ENCODE measurements around the gene AQP12A.

The AQP12A gene

GRCh38 chr2:240722796-240723735 is 31.4 kb downstream of the AQP12A start:
- DNase-seq (ENCODE audit: low spot score), result no peak

DNA sequence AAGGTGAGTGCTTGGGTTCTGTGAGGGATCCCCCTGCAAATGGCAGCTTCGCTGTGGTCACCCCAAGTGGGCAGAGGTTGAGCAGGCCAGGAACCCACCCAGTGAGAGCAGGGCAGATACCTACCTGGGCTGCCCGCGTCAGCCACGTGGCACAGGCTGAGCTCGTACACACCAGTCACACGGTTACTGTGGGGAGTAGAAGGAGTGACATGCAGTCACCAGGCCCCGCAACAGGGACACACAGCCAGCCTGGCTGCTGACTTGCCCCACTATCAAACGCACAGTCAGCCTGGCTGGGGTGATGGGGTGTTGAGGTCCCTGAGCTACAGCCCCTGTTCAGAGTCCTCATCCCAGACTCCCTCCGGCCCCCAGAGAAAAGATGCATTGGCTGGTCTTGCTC is 32.2 kb downstream of the AQP12A start:
- no peak for DNase-seq (ENCODE audit: low spot score)

DNA sequence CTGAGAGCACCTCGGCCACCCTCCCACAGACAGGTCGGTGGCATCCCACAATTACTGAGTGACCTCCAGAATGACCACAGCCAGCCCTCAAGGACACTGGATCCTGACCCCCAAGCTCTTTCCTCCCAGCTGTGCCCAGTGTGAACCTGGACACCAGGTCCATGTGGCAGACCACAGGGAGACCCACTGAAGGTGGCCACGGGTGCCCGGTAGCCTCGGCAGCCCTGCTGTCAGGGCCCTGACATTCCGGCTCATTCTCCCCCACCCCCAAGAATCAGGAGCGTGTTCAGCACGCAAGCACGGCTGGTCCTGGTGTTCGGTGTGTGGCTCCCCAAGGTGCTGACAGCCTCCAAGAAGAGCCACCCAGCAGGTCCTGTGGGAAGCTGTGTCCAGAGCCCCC is 32.8 kb downstream of the AQP12A start:
- no peak for DNase-seq (ENCODE audit: low spot score)

DNA sequence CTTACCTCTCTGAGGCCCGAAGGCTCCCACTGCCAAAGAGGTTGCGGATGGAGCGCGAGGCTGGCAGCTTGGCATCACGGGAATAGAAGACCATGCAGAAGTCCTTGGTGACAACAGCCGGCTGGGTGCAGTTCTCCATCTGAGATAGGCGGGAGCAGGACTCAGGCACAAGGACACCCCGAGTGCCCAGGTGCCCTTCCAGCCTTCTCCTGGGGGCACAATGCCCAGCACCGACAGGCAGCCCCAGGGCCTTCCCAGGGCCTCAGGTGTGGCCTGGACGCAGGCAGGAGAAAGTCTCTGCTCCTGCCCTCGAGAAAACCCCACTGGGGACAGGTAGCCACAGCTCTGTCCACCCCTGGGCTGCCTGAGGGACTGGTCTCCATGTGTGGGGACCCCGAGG is 33.6 kb downstream of the AQP12A start:
- no peak for DNase-seq (ENCODE audit: low spot score)

DNA sequence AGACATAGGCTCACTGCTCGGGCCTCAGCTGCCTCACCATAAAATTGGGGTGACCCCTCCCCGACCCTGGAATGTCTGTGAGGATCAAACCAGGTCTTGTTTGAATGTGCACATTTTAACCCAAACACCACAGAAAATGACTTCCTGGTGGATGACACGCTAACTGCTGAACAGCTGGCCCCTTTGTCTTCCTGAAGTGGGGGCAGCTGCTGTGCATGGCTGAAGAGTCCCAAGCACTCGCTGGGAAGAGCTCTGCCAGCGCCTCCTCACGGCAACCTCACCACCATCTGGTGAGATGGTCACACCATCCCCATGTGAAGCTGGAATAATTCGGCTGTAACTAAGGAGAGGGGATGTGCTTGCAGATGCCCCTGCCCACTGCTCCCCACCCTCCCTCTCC is 34.0 kb downstream of the AQP12A start:
- DNase-seq (ENCODE audit: low spot score), result no peak

GRCh38 chr2:240726876-240727275 is 35.2 kb downstream of the AQP12A start:
- no peak for DNase-seq (ENCODE audit: low spot score)

DNA sequence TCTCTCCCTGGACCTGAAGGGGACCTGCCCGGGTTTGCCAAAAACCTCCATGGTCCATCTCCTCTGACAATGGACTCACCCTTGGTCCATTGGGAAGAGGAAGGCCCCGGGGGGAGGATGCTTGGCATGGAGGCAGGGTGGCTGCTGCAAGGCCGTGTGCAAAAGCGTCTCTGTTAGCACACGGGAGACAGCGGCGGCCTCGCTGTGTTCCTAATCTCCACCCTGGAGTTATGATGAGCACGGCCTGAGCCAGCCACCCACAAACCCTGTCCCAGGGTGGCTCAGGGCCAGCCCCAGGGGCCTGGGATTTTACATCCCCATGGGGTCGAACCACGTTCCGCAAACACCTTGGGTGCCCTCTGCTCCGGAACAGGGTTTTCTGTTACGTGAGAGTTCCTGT is 35.8 kb downstream of the AQP12A start:
- DNase-seq (ENCODE audit: low spot score), result no peak

- DNase-seq (ENCODE audit: low spot score), result no peak
Observed at GRCh38 chr2:240727913-240728312, 36.2 kb downstream of the AQP12A start.

DNA sequence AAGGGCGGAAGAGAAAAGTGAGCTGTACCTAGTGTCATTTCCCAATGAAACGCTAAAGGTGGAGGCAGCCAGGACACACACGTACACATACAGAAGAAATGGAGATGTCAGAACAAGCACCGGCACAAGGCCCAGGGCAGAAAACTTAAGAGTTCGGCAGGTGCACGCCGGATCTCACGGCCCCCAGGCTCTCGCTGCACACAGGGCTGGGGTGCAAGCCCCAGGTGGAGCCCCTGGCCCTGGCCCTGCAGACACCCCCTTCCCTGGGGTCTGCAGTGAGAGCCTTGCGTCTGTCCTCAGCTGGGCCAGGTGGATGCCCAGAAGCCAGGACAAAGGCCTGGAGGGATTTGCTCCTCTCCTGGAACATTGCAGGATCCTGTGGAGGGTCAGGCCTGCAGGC is 36.7 kb downstream of the AQP12A start:
- no peak for DNase-seq (ENCODE audit: low spot score)

- DNase-seq (ENCODE audit: low spot score), result no peak
Observed at GRCh38 chr2:240728827-240729226, 37.2 kb downstream of the AQP12A start.

GRCh38 chr2:240730501-240731177 is 39.0 kb downstream of the AQP12A start:
- DNase-seq (ENCODE audit: low spot score), result no peak

- DNase-seq (ENCODE audit: low spot score), result no peak
Observed at GRCh38 chr2:240731178-240731545, 39.5 kb downstream of the AQP12A start.

GRCh38 chr2:240732184-240732583 is 40.5 kb downstream of the AQP12A start:
- no peak for DNase-seq (ENCODE audit: low spot score)

DNA sequence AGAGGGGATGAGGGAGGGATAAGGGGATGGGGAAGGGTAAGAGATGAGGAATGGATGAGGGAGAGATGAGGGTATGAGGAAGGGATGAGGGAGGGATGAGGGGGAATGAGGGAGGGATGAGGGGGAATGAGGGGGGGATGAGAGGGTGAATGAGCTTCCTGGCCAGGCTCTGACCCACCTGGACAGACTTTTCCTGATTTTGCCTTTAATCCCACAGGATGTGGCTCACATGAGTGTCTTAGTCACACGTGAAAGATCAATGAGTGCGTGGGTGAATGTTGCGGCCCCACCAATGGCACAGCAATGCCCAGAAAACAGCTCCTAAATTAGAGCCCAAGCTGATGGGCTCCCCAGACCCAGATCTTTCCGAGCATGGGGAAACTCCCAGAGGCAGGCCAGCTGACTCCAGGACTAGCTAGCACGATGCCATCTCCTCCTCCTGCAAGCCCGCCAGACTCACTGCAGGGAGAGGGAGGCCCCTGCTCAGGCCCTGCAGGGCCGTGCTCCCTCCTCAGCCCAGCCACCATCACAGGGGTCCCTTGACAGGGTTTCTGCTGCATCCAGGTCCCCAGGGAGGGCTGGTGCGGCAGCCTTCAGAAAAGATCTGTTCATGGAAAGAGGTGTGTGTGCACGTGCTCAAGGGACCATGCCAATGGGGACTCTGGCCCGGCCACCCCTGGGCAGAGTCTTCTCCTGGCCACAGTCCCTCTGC is 41.4 kb downstream of the AQP12A start:
- peak; percentile 9 for DNase-seq (ENCODE audit: low spot score)

DNA sequence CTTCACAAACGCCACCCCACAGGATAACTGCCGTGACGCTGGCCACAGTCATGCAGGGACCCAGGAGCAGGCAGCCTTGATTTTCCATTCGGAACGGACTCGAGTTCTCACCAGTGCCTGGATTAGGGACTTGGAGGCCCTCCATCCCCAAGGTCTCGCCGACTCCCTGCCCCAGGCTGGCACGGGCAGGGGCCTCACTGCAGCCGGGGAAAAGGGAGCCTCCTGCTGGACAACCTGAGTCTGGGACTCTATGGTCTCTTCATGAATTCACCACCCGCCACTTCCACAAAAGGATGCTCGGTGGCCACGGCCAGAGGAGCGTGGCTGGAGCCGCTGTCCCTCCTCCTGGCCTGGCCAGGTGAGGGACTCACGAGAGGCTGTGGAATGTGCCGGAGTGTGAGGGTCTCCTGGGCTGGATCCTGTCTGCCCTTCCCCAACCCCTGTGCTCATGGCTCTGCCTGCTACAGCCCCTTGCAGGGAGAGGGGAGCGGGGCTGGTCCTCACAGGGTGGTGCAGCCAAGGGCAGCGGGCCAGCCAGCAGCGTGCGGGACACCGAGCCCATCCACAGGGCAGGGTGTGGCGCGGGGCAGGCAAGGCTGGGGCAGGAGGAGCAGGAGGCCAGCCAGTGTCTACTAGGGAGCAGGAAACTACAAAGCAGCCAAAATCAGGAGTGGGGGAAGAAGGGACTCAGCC is 42.3 kb downstream of the AQP12A start:
- DNase-seq (ENCODE audit: low spot score), result no peak

DNA sequence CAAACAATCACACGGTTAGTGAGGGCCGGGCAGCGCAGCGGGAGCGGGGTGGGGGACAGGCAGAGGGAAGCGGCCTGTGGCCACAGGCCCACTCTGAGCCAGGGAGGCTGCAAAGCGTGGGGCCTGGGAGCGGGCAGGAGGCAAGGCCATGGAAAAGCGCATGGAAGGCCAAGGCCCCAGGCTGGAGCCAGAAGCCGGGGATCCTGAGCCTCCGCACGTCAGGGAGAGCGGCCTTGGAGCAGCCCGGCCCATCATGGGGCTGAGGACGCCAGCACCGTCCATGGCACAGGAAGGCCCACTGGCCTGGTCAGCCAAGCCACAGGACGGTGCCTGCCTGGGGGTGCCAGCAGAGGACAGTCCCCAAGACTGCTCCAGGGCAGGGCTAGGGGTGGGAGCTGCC is 43.1 kb downstream of the AQP12A start:
- DNase-seq (ENCODE audit: low spot score), result no peak

- no peak for DNase-seq (ENCODE audit: low spot score)
Observed at GRCh38 chr2:240735476-240735875, 43.8 kb downstream of the AQP12A start.

GRCh38 chr2:240736281-240737250 is 44.9 kb downstream of the AQP12A start:
- no peak for DNase-seq (ENCODE audit: low spot score)

DNA sequence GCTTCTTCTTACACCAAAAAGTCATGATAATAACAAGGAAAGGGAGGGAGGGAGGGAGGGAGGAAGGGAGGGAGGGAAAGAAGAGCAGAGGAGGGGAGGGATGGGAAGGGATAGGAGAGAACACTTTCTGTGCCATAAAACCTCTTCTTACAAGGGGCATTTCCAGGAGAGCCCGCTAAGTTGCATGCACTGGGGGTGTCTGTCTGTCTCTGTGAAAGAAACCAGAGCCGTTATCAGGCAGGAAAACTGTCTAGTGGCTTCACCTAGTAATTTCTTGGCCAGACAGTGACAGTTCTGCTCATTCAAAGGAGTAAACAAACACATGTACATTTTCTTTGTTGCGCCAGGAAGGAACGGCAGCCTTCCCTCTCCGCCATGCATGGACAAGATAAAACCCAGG is 45.8 kb downstream of the AQP12A start:
- DNase-seq (ENCODE audit: low spot score), result no peak

DNA sequence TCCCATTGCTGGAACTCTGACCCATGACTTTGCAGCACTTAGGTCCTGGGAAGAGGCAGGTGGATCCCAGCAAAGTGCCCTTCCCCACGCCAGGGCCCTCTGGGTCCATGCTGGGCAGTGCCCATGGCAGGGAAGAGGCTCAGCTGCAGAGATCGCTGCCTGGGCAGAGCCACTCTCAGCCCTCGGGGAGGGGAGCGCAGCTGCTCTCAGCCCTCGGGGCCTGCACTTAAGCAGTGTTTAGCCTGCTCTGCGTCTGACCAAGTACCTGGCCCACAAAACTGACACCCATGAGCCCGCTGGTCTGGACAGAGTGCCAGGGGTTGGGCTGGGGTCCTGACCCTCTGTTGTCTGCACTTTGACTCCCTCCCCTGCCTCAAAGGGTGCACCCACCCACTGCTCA is 46.3 kb downstream of the AQP12A start:
- no peak for DNase-seq (ENCODE audit: low spot score)

GRCh38 chr2:240739797-240740196 is 48.1 kb downstream of the AQP12A start:
- DNase-seq (ENCODE audit: low spot score), result peak; percentile 20

All from SW480 (cell line).